ENCODE data around the gene ESPNL. TPM values are rescaled to one million over a fixed set of nuclear protein-coding genes. Genes with fewer than 3 reads are reported as not detected.

The ESPNL gene
- polyA plus RNA-seq, 1 donor (not counting 4 experiments of a cell fraction or from before 2014, with no cell fraction given), result 0.16 TPM

- Histone ChIP-seq H2AFZ (ENCODE audit: control insufficient read depth, low read length) (no peak overlapping the region), H3K4me2 (ENCODE audit: control insufficient read depth, extremely low read depth, insufficient read depth, low read depth, low read length) (no peak overlapping the region), H3K9me1 (ENCODE audit: control insufficient read depth, extremely low read depth, insufficient read depth, low read length) (no peaks in the 10 kb centered on the region), H3K4me3 (ENCODE audit: control insufficient read depth in 2 of 3, extremely low read depth in 1 of 3, insufficient read depth in 2 of 3, low read depth in 1 of 3, low read length in 3 of 3) (no peak overlapping the region), H3K4me1 (ENCODE audit: control insufficient read depth, extremely low read depth, insufficient read depth, low read length) (no peaks in the 10 kb centered on the region), H3K9me3 (ENCODE audit: control insufficient read depth, low read depth, low read length) (no peaks in the 10 kb centered on the region), H3K79me2 (ENCODE audit: control insufficient read depth, insufficient read depth, low read length) (no peaks in the 10 kb centered on the region), H3K9ac (ENCODE audit: control insufficient read depth, extremely low read depth, insufficient read depth, low read length) (no peak overlapping the region), H3K27me3 (ENCODE audit: control insufficient read depth, extremely low read depth, insufficient read depth, low read length) (no peaks in the 10 kb centered on the region), H3K27ac (ENCODE audit: control insufficient read depth, insufficient read depth, low read length) (no peak overlapping the region), H3K36me3 (ENCODE audit: control insufficient read depth in 2 of 2, extremely low read depth in 1 of 2, insufficient read depth in 2 of 2, low read length in 2 of 2) (no peaks in the 10 kb centered on the region), H4K20me1 (ENCODE audit: control insufficient read depth, extremely low read depth, insufficient read depth, low read length) (no peaks in the 10 kb centered on the region)
- dilution Hi-C loops (cut with MboI; ENCODE audit: extremely low pct_ligation_motif_present, low sequenced_read_pairs), result no loop called here
- FAIRE-seq (no peak), DNase-seq (ENCODE audit: low read depth, low spot score) (no peak)
- TF ChIP-seq CTCF (optimal IDR thresholded peaks at IDR 0.05 in 1 of 3, IDR thresholded peaks at IDR 0.05 in 1 of 3, conservative IDR thresholded peaks at IDR 0.05 in 1 of 3; ENCODE audit: extremely low read depth in 1 of 3, insufficient read depth in 2 of 3, low read length in 3 of 3), result no peak
- no peak for TF ChIP-seq EZH2 (IDR thresholded peaks at IDR 0.05; ENCODE audit: low read length)
Observed at GRCh38 chr2:238154570-238154969, 54.4 kb downstream of the ESPNL start.

- Histone ChIP-seq H3K36me3 (ENCODE audit: control insufficient read depth in 2 of 2, extremely low read depth in 1 of 2, insufficient read depth in 2 of 2, low read length in 2 of 2) (no peaks in the 10 kb centered on the region), H3K4me1 (ENCODE audit: control insufficient read depth, extremely low read depth, insufficient read depth, low read length) (no peaks in the 10 kb centered on the region), H3K9me3 (ENCODE audit: control insufficient read depth, low read depth, low read length) (no peaks in the 10 kb centered on the region), H3K79me2 (ENCODE audit: control insufficient read depth, insufficient read depth, low read length) (no peaks in the 10 kb centered on the region), H2AFZ (ENCODE audit: control insufficient read depth, low read length) (no peak overlapping the region), H3K9me1 (ENCODE audit: control insufficient read depth, extremely low read depth, insufficient read depth, low read length) (no peaks in the 10 kb centered on the region), H3K27ac (ENCODE audit: control insufficient read depth, insufficient read depth, low read length) (no peak overlapping the region), H4K20me1 (ENCODE audit: control insufficient read depth, extremely low read depth, insufficient read depth, low read length) (no peaks in the 10 kb centered on the region), H3K27me3 (ENCODE audit: control insufficient read depth, extremely low read depth, insufficient read depth, low read length) (no peaks in the 10 kb centered on the region), H3K4me3 (ENCODE audit: control insufficient read depth in 2 of 3, extremely low read depth in 1 of 3, insufficient read depth in 2 of 3, low read depth in 1 of 3, low read length in 3 of 3) (no peak overlapping the region), H3K4me2 (ENCODE audit: control insufficient read depth, extremely low read depth, insufficient read depth, low read depth, low read length) (no peak overlapping the region), H3K9ac (ENCODE audit: control insufficient read depth, extremely low read depth, insufficient read depth, low read length) (no peak overlapping the region)
- TF ChIP-seq EZH2 (IDR thresholded peaks at IDR 0.05; ENCODE audit: low read length), result no peak
- no peak for TF ChIP-seq CTCF (optimal IDR thresholded peaks at IDR 0.05 in 1 of 3, IDR thresholded peaks at IDR 0.05 in 1 of 3, conservative IDR thresholded peaks at IDR 0.05 in 1 of 3; ENCODE audit: extremely low read depth in 1 of 3, insufficient read depth in 2 of 3, low read length in 3 of 3)
- FAIRE-seq, result no peak
- no peak for DNase-seq (ENCODE audit: low read depth, low spot score)
- dilution Hi-C loops (cut with MboI; ENCODE audit: extremely low pct_ligation_motif_present, low sequenced_read_pairs), result no loop called here
Observed at GRCh38 chr2:238155051-238155760, 55.1 kb downstream of the ESPNL start.
